Sigmoid colon (tissue), 4 donors: ENCODE data around the gene MEF2D.

ENCODE experiments used
- EP300 ChIP-seq, 4 donors: sonication (generic); formaldehyde crosslinking; IDR thresholded peaks; one replicate each; pipeline ENCODE4 v1.6.1; 2017; ENCODE audit warnings: antibody characterized with exemption in 4 of 4
- POLR2A ChIP-seq, 2 donors: fragments of 450-650 bp; IDR thresholded peaks; one replicate each; pipeline ENCODE4 v1.6.1; 2016; ENCODE audit warnings: antibody characterized with exemption in 2 of 2, mild to moderate bottlenecking in 2 of 2, moderate library complexity in 2 of 2
- POLR2AphosphoS5 ChIP-seq, 4 donors: sonication (generic); formaldehyde crosslinking; IDR thresholded peaks; one replicate each; pipeline ENCODE4 v1.6.1; 2017; ENCODE audit warnings: antibody characterized with exemption in 4 of 4
- TF ChIP-seq, protein P1 (sequence below), 4 experiments: fragments of 450-650 bp in 3 of 4; fragments of 200-600 bp in 1 of 4; IDR thresholded peaks; one replicate each; pipeline ENCODE4 v1.5.1; 2016 to 2019; ENCODE audit warnings: antibody characterized with exemption in 4 of 4, mild to moderate bottlenecking in 3 of 4, moderate library complexity in 2 of 4

- TF ChIP-seq EP300 (IDR thresholded peaks at IDR 0.05) (no peak), POLR2AphosphoS5 (IDR thresholded peaks at IDR 0.05) (peak in 3 of 4 donors; percentile 95 to 97 (median 95)), POLR2A (IDR thresholded peaks at IDR 0.05) (no peak)
- TF ChIP-seq, protein P1, sequence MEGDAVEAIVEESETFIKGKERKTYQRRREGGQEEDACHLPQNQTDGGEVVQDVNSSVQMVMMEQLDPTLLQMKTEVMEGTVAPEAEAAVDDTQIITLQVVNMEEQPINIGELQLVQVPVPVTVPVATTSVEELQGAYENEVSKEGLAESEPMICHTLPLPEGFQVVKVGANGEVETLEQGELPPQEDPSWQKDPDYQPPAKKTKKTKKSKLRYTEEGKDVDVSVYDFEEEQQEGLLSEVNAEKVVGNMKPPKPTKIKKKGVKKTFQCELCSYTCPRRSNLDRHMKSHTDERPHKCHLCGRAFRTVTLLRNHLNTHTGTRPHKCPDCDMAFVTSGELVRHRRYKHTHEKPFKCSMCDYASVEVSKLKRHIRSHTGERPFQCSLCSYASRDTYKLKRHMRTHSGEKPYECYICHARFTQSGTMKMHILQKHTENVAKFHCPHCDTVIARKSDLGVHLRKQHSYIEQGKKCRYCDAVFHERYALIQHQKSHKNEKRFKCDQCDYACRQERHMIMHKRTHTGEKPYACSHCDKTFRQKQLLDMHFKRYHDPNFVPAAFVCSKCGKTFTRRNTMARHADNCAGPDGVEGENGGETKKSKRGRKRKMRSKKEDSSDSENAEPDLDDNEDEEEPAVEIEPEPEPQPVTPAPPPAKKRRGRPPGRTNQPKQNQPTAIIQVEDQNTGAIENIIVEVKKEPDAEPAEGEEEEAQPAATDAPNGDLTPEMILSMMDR (IDR thresholded peaks at IDR 0.05): no peak
These were observed at the start of gene MEF2D for GRCh38 chr1:156500543-156500792.
